HG03378 (cell line): ENCODE data around the gene ABCB11.
A peak's percentile ranks its signal among the peaks of the same experiment; 100 is the strongest.
"Not testable (repeated sequence)": the region's sequence is repeated elsewhere in the genome, so short reads cannot be mapped to it uniquely, and the experiment has no call there.

Experiments
- ATAC-seq: cut with Tn5 transposase; IDR thresholded peaks from one replicate; pipeline ENCODE4 v1.9.1; 2021; ENCODE audit warnings: mild to moderate bottlenecking, moderate library complexity; ENCODE audit not compliant: unreplicated experiment

Gene ABCB11

DNA sequence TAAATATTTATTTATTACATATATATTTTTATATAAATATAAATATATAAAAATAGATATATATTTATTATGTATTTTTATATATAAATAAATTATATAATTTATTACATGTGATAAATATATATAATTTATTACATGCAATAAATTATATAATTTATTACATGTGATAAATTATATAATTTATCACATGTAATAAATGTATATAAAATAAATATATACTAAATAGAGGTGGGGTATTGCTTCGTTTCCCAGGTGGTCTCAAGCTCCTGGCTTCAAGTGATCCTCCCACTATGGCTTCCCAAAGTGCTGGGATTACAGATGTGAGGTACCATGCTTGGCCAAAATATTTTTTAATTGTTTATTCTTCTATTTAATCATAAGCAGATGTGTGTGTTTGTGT, 133.7 kb downstream of the ABCB11 start:
- ATAC-seq = no peak

DNA sequence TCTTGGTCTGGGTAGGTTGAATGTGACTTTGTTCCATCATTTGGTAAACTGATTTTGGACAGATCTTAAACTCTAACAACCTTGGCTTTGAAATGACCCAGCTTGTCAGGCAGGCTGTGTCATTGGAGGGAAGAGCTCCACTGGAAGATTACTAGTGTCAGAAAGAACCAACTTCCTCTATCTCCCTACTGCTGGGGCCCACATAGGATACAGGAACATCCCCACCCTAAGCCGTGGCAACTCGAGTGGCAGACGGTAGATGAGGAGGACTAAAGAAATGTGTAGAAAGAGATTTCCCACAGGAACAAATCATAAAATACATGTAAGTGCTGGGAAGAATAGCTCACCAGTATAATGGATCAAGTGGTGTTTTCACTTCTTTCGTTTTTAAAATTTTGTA, 134.3 kb downstream of the ABCB11 start:
- ATAC-seq = no peak

DNA sequence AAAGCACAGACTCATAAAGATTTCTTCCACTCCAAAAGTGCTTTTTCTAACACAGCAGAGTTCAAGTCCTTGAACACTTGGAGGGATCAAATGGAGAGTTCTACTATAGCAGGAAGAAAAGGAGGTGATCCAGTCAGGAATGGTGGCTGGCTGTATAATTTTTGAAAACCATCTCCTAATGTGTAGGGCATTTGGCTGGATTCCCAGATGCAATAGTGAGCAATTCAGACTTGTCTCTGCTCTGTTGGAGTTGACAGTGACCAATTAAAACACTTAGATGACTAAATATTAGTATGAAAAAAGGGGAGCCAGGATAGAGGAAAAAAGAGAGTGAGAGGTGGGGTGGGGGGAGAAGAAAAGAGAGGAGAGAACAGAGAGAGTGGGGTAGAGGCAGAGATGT, 135.4 kb downstream of the ABCB11 start:
- ATAC-seq = no peak

DNA sequence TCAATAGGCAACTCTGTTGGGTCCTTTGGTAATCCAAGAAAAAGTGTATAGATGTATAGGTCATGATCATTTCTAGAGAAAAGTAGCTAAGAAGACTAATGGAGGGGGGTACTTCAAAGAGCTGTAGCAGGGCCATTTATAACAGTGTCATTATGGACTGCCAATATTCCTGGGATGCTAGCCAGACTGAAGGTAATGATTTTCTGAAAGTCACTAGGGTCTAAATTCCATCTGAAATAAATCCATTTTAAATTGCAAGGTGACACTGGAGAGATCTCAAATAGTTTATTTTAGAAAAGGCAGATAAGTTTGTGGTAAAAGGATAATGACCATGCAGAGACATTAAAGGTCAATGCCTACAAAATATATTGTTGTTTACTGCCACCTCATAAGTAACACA, 136.4 kb downstream of the ABCB11 start:
- ATAC-seq = no peak

DNA sequence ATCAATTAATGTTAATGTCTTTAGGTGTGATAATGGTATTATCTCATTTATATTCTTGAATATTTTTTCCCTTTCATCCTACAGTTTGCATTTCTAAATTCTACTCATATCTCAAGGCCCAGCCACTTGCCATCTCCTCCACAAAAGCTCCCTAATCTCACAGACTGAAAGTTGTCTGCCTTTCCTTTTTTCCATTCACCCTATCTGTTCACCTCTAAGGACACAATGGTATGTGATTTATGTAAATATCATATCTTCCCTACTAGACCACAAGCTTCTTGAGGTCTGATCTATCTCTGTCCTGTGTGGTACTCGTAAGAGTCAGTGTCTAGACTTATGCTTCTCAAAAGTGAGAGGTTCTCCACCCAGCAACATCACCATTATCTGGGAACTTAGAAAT, 137.0 kb downstream of the ABCB11 start:
- no peak for ATAC-seq

DNA sequence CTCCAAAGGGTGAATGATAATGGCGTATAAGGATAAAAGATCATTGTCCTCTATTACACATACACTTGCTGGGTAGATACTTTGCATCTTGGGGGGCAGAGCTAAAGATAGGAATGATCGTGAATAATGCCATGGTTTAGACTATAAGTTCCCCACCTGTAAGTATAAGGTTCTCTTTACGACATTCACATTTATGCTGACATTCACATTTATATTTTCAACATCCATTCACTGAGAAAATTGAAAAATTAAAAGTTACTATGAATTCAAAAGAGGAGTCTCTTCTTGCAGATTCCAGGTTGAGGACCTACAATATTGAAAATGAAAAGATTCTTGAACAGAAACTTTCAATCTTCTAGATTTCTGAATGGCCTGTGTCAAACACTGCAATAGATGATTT, 138.8 kb downstream of the ABCB11 start:
- no peak for ATAC-seq

DNA sequence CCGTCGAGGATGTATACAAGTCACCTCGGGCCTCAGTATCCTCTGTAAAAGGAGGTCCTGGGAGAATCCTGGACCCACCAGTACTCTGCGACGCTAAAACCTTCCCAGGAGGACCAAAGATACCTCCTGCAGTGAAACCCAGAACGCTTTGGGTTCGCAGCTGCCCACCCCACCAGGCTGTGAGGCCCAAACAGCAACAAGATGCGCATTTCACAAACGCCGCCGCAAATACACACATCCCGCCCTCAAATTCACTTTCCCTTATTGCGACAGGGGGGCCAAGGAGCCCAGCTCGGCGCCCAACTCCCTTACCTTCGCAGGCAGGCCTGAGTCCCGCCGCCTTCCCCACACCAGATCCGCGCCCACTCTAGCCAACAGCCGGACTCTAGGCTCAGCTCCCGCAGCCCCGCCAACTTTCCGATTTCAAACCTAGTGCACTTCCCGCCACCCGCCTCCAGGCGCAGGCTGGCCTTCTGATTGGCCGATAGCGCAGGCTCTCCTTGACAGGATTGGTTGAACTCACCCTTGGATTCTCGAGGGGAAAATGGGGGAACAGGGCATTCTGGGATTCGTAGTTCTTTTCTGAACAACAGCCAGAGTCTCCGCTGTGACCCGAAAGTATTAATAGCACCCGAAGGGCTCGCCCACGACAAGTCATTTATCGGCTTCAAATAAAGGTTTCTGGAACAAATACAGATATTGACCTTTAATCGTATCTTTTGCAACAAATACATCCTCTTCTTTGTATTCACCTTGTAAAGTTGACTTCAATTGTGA, 140.9 kb downstream of the ABCB11 start, which contains the start of gene SPC25:
SPC25 (minus strand) TSS at position 425 of the 777 bp plus-strand sequence. CDS start 911 bp downstream, outside the sequence.
- ATAC-seq = peak; percentile 100

DNA sequence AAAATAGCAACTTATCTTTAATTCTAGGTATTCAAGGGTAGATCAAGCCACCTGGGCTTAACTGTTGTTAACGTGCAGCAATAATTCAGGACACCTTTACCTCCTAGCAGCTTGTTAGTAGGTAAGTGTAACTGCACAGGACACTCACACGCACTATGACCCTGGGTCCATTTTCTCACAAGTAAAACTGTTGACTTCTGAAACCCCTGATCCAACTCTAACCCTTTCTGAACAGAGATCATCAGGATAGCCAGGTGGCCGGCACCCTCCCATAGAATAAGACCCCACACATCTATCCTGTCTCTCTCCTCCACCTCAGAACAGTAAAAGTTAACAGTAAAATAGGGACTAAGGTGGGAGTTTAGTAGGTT, 141.5 kb downstream of the ABCB11 start:
- ATAC-seq = no peak

DNA sequence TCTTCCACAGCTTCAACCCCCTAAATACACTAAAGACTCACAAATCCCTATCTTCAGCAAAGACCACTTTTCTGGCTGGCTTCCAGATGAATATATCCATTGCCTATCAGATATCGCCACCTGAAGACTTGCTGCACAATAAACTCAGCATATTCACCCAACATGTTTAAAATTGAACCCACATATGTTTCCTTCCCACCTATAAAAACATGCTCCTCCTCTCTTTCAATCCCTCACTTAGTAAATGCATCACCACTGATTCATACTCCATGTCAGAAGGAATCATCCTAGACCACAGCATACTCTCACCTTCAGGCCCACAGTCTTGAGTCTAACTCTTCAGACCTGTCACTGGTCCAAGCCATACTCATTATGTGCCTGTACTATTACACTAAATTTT, 146.1 kb downstream of the ABCB11 start:
- no peak for ATAC-seq

DNA sequence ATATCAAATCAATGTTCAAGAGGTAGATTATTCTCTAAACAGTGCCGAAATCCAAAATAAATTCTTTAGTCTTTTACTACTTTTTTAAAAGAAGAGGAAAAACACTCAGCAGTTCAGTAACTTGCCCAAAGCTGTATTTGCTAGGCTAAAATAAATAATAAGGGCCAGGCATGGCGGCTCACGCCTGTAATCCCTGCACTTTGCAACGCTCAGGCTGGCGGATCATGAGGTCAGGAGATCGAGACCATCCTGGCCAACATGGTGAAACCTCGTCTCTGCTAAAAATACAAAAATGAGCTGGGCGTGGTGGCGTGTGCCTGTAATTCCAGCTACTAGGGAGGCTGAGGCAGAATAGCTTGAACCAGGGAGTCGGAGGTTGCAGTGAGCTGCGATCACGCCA, 149.0 kb downstream of the ABCB11 start:
- not testable (repeated sequence) for ATAC-seq

DNA sequence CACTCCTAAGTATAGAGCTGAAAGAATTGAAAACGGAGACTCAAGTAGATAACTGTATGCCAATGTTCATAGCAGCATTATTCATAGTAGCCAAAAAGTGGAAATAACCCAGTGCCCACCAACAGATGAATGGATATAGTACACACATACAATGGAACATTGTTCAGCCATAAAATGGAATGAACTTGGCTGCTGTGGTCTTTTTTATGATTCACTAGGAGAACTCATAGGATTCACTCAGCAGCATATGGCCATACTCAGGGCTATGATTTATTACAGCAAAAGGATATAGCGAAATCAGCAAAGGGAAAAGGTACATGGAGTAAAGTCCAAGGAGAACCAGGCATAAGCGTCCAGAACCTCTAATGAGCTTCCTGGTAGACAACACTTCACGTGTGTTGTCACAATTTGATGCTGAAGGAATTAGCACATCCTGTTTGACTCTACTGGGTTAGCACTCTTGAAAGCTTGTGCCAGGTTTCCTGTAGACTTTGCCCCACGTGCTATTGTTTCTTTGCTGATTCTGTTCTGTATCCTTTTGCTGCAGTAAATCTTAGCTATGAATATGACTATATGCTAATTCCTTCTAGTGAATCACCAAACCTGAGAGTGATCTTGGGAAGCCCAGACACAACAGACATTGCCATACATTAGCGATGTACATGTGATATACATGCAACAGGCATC, 156.6 kb downstream of the ABCB11 start:
- no peak for ATAC-seq

DNA sequence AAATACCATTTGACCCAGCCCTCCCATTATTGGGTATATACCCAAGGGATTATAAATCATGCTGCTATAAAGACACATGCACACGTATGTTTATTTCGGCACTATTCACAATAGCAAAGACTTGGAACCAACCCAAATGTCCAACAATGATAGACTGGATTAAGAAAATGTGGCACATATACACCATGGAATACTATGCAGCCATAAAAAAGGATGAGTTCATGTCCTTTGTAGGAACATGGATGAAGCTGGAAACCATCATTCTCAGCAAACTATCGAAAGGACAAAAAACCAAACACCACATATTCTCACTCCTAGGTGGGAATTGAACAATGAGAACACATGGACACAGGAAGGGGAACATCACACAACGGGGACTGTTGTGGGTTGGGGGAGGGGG, 160.3 kb downstream of the ABCB11 start:
- ATAC-seq = not testable (repeated sequence)
